ENCODE data around the gene CDK5RAP1. TPM values are rescaled to one million over a fixed set of nuclear protein-coding genes. Genes with fewer than 3 reads are reported as not detected.

Gene CDK5RAP1
- total RNA-seq, 1 experiment from 2014 or later, result 39.8 TPM

DNA sequence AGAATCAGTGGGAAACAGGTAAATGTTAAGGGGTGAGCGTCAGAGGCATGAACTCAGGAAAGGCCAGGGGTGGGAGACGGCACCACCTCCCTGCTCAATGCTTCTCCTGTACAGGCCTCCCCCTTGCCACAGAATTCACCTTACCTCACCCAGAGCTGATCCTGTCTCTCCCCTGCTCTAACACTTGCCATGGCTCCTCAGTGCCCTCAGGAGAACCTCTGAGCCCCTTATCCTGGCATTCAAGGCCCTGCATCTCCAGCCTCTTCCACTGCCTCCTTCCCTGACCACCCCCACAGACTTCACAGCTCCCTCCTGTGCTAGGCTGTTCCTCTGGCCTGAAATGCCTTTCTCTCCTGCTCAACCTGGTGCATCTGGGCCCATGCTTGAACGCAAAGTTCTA, 84.4 kb downstream of the CDK5RAP1 start:
- no peak for DNase-seq
- no peaks in the 10 kb centered on the region for H3K9me3 ChIP-seq (replicated peaks)
- no peaks in the 10 kb centered on the region for H3K36me3 ChIP-seq
- no peak overlapping the region for H3K4me3 ChIP-seq
- H3K4me1 ChIP-seq, result no peaks in the 10 kb centered on the region
- no peak overlapping the region for H3K27ac ChIP-seq
- peaks cover 33% of the 10 kb centered on the region for H3K27me3 ChIP-seq

DNA sequence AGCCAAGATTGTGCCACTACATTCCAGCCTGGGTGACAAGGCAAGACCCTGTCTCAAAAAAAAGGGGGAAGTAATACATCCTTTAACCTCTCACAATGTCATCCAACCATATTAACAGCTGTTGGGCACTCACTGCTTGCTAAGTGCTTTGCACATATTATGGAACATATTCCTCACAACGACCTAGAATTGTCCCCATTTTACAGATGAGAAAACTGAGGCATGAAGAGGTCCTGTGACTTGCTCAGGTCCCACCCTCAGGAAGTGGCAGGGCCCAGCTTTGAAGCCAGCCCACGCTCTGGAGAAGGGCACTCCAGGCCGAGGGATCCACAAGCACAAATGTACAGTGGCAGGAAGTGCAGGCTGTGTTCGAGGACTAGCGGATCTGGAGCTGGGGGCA, 85.0 kb downstream of the CDK5RAP1 start:
- Histone ChIP-seq H3K36me3 (no peaks in the 10 kb centered on the region), H3K9me3 (replicated peaks) (no peaks in the 10 kb centered on the region), H3K4me1 (no peaks in the 10 kb centered on the region), H3K4me3 (no peak overlapping the region), H3K27ac (no peak overlapping the region), H3K27me3 (peaks cover 33% of the 10 kb centered on the region)
- DNase-seq, result no peak

DNA sequence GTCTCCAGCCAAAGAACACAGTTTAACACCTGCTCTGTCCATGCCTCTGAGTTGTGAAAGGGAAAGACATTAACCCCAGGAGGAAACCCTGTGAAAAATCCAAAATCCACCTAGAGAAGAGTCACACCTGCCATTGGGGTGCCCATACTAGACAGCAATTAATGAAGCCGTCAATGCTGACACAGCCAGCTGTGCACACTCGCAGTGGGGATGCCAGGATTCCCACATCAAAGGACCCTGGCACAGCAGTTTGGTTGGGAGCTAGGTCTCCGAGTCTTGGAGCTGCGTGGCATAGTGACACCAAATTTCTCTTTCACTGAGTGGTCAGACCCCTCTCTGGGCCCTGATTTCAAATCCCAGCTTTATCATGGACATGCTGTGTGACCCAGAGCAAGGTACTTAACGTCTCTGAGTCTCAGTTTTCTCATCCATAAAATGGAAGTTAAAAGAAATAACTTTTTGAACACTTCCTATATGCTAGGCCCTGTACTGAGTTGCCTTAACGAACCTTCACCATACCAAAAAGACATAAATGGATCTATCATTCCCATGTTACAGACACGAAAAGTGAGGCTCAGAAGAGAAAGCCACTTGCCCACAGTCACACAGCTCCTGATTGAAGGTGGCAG, 87.5 kb downstream of the CDK5RAP1 start:
- Histone ChIP-seq H3K36me3 (no peaks in the 10 kb centered on the region), H3K27me3 (peaks cover 25% of the 10 kb centered on the region), H3K27ac (no peak overlapping the region), H3K4me3 (no peak overlapping the region), H3K9me3 (replicated peaks) (no peaks in the 10 kb centered on the region), H3K4me1 (no peaks in the 10 kb centered on the region)
- DNase-seq, result no peak

DNA sequence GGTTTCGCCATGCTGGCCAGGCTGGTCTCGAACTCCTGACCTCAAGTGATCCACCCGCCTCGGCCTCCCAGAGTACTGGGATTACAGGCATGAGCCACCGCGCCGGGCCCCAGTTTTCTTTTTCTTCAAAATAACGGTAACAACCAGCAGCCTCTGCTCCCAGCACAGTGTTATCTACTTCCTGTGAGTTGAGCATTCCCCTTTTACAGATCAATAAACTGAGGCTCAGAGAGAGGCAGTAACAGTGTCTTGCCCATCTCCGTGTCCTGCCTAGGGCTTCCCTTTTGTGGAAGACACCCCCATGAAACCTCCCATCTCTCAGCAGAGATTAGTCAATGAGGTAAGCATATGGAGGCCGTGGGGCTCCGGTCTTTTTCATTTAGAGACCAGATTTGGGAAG, 88.7 kb downstream of the CDK5RAP1 start:
- Histone ChIP-seq H3K4me1 (no peaks in the 10 kb centered on the region), H3K9me3 (replicated peaks) (no peaks in the 10 kb centered on the region), H3K36me3 (no peaks in the 10 kb centered on the region), H3K4me3 (no peak overlapping the region), H3K27me3 (peaks cover 13% of the 10 kb centered on the region), H3K27ac (no peak overlapping the region)
- no peak for DNase-seq

DNA sequence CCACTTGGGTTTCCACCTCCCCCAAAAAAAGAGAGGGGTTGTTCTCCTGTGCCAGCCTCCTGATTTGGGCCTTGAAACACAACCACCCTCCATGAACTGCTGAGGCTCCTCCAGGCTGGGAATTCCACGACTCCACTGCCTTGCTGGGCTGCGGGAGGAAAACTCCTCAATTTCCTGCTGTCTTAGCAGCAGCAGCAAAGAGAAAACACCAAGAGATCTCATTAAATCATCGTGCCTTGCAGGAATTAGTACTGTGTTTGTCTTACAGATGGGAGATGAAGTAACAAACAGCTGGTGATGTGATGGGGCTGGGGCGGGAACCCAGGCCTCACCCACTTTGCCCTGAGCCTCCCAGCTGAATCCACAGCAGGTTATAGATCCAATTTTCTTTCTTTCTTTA, 89.3 kb downstream of the CDK5RAP1 start:
- no peak overlapping the region for H3K27ac ChIP-seq
- no peak overlapping the region for H3K4me3 ChIP-seq
- DNase-seq, result no peak
- no peaks in the 10 kb centered on the region for H3K36me3 ChIP-seq
- H3K4me1 ChIP-seq, result no peaks in the 10 kb centered on the region
- H3K9me3 ChIP-seq (replicated peaks), result no peaks in the 10 kb centered on the region
- H3K27me3 ChIP-seq, result peaks cover 9% of the 10 kb centered on the region; the same call in 1 of the 2 replicates

DNA sequence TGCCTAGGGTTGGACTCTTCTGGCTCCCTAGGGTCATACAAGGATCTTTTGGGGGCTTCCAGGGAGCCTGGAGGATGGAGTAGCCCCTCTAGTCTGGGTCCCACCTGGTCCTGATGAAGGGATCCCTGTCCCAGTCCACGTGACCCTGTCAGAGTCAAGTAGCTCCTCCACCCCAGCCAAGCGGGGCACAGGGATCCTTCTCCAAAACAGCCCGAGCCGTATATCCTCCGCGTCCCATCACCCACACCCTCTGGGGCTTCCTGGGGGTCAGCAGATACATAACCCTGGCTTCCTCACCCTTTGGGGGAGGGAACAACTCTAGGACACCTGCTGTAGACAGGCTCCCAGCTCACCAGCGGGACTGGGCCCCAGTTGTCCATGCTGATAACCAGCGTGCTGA, 90.3 kb downstream of the CDK5RAP1 start:
- no peak for DNase-seq
- Histone ChIP-seq H3K27me3 (peaks cover 9% of the 10 kb centered on the region; the same call in 1 of the 2 replicates), H3K9me3 (replicated peaks) (no peaks in the 10 kb centered on the region), H3K4me3 (no peak overlapping the region), H3K36me3 (no peaks in the 10 kb centered on the region), H3K4me1 (no peaks in the 10 kb centered on the region), H3K27ac (no peak overlapping the region)

DNA sequence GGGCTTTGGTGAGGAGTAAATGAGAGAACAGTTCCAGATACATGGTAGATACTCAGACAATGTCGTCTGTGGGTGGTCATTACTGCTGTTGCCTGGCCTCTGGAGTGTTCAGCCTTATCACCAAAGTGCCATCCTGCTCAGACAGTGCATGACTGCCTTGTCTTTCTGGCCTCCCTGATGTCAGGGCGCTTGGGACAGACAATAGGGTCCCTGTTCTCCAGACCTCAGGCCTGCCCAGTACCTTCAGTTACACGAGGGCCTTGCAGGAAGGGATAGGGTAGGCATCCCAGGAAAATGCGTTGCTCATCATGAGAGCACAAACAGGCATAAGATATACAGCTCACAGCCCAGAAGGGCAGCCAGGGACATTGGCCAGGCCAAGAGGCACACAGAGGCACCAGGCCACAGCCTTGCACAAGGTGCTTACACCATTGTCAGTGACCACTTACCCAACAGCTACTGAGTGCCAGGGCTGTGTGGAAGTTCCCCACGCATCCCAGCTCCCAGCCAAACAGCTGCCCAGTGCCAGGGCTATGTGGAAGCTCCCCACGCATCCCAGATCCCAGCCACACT, 90.9 kb downstream of the CDK5RAP1 start:
- H3K4me3 ChIP-seq, result no peak overlapping the region
- H3K9me3 ChIP-seq (replicated peaks), result no peaks in the 10 kb centered on the region
- H3K27me3 ChIP-seq, result peaks cover 6% of the 10 kb centered on the region; the same call in 1 of the 2 replicates
- no peak for DNase-seq
- H3K4me1 ChIP-seq, result no peaks in the 10 kb centered on the region
- no peak overlapping the region for H3K27ac ChIP-seq
- no peaks in the 10 kb centered on the region for H3K36me3 ChIP-seq

DNA sequence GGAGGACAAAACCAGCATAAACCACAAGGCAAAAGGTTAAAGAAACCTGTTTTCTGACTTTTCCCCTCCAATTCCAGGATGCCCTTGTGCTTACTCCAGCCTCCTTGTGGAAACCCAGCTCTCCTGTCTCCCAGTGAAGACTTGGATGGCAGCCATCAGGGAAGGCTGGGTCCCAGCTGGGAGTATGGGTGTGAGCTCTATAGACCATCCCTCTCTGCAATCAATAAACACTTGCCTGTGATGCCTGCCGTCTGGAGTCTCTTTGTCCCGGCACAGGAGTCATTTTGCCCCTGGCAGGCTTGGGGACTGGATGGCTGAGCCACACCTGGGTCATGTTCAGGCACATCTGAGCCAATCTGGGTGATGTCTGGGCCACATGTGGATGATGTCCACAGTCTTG, 91.7 kb downstream of the CDK5RAP1 start:
- no peaks in the 10 kb centered on the region; the same call in 1 of the 2 replicates for H3K27me3 ChIP-seq
- no peak overlapping the region for H3K4me3 ChIP-seq
- no peaks in the 10 kb centered on the region for H3K4me1 ChIP-seq
- no peak for DNase-seq
- no peaks in the 10 kb centered on the region for H3K36me3 ChIP-seq
- H3K27ac ChIP-seq, result no peak overlapping the region
- H3K9me3 ChIP-seq (replicated peaks), result no peaks in the 10 kb centered on the region

Other genes with a start within 250 kb of the CDK5RAP1 start
- gene BPIFA2, start 233.4 kb downstream of the CDK5RAP1 start, total RNA-seq (2014; rRNA removed; shearing (Covaris generic)), result not detected in 2 replicates
- not detected in 2 replicates for gene BPIFA3, start 184.2 kb downstream of the CDK5RAP1 start, total RNA-seq (2014; rRNA removed; shearing (Covaris generic))
- not detected in 2 replicates for gene BPIFA1, start 165.5 kb downstream of the CDK5RAP1 start, total RNA-seq (2014; rRNA removed; shearing (Covaris generic))
- not detected in 2 replicates for gene BPIFB1, start 118.3 kb downstream of the CDK5RAP1 start, total RNA-seq (2014; rRNA removed; shearing (Covaris generic))
- 13.2 and 14.5 TPM in 2 replicates for gene SNTA1, start 42.2 kb upstream of the CDK5RAP1 start, total RNA-seq (2014; rRNA removed; shearing (Covaris generic))
- gene CBFA2T2, start 88.6 kb upstream of the CDK5RAP1 start, total RNA-seq (2014; rRNA removed; shearing (Covaris generic)), result 14.2 and 14.9 TPM in 2 replicates